Gastrocnemius medialis (tissue), 4 donors: ENCODE data around the gene F8. TPM values are rescaled to one million over a fixed set of nuclear protein-coding genes. Genes with fewer than 3 reads are reported as not detected.

ENCODE experiments used
- ATAC-seq, 2 donors: fragments of 150-250 bp; one replicate each; pipeline ENCODE4 v1.9.1; 2016
- DNase-seq, 2 donors: peaks; one replicate each; pipeline ENCODE4 v3.0.0-alpha.2; 2019
- H3K27ac ChIP-seq, 4 donors: fragments of 200-600 bp; sonication (generic); 1 replicate in 1 of 4; 2 replicates in 3 of 4; pipeline ENCODE4 v1.5.1; 2016 to 2018; ENCODE audit warnings: mild to moderate bottlenecking in 2 of 4, moderate library complexity in 1 of 4
- H3K27me3 ChIP-seq, 3 donors: fragments of 200-600 bp; sonication (generic) in 2 of 3; 1 replicate in 1 of 3; 2 replicates in 2 of 3; pipeline versions ENCODE4 v1.5.1 to v1.6.0; 2016 to 2019; ENCODE audit warnings: mild to moderate bottlenecking in 1 of 3, moderate library complexity in 1 of 3
- H3K36me3 ChIP-seq, 2 donors: fragments of 200-600 bp; sonication (generic) in 1 of 2; one replicate each; pipeline ENCODE4 v1.5.1; 2017 to 2018
- H3K4me1 ChIP-seq, 2 donors: fragments of 200-600 bp; sonication (generic) in 1 of 2; one replicate each; pipeline ENCODE4 v1.5.1; 2016 to 2017; ENCODE audit warnings: mild to moderate bottlenecking in 2 of 2
- H3K4me3 ChIP-seq, 4 donors: fragments of 200-600 bp; sonication (generic) in 3 of 4; 1 replicate in 1 of 4; 2 replicates in 3 of 4; pipeline ENCODE4 v1.5.1; 2016 to 2019; ENCODE audit warnings: mild to moderate bottlenecking in 2 of 4
- H3K9me3 ChIP-seq, 3 donors: fragments of 200-600 bp; sonication (generic) in 2 of 3; 1 replicate in 1 of 3; 2 replicates in 2 of 3; pipeline ENCODE4 v1.5.1; 2016 to 2019
- POLR2A ChIP-seq, 2 donors: fragments of 450-650 bp; IDR thresholded peaks; one replicate each; pipeline ENCODE4 v1.6.1; 2017; ENCODE audit warnings: antibody characterized with exemption in 2 of 2, mild to moderate bottlenecking in 2 of 2, moderate library complexity in 2 of 2
- in situ Hi-C, 4 donors: fragments of 200-750 bp; cut with MboI; loops; one replicate each; pipeline versions ENCODE4 v1.15.0 to v1.8.0; 2017; ENCODE audit warnings: low sequenced_read_pairs in 4 of 4
- intact Hi-C: fragments of 100-400 bp; cut with DNase I; formaldehyde crosslinking; loops from one replicate; pipeline ENCODE4 v1.15.1; 2023; ENCODE audit warnings: low total_unique reads
- total RNA-seq, 4 donors: library from RNA; depleted of rRNA; stranded (reverse); fragments of >200 nt; gene quantifications; one replicate each; pipeline versions ENCODE4 v1.1.0 to v1.2.3, GENCODE V29; 2016
- TF ChIP-seq, protein P1 (sequence below), 5 experiments: fragments of 450-650 bp in 3 of 5; fragments of 200-600 bp in 2 of 5; sonication (generic) in 2 of 5; IDR thresholded peaks in 4 of 5; conservative IDR thresholded peaks in 1 of 5; 1 replicate in 4 of 5; 2 replicates in 1 of 5; pipeline ENCODE4 v1.5.1; 2016 to 2019; ENCODE audit warnings: antibody characterized with exemption in 5 of 5, mild to moderate bottlenecking in 3 of 5, moderate library complexity in 3 of 5

Gene F8
- total RNA-seq, 4 donors from 2014 or later, result 23.3 to 33.7 (median 28.2) TPM

DNA sequence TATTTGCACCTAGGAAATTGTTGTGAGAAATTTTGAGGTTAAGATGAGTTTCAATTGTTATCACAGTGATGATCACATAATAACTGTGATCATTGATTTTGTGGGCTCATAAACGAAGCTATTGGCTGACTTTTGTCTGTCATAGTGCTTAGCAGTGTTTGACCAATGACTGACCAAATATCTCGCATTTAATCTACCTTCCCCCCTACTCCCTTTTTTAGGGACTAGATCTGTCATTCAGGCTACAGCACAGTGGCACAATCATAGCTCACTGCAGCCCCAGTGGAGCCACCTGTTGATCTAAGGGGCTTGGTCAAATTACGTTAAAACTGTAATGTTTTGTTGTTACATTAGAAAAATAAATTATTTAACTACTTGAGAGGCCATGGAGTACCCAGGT, 5.6 kb upstream of the F8 start:
- in situ Hi-C loops (no loop called here), intact Hi-C loops (loop anchor here (5.0 kb wide), 2 partner anchors 44 to 46 kb away; partner anchors contain the start of genes BRCC3, CMC4 and MTCP1)
- Histone ChIP-seq H3K27me3 (no peaks in the 10 kb centered on the region), H3K27ac (peak overlapping the region; percentile 88 to 98 (median 94)), H3K4me1 (peaks cover 3 to 16% of the 10 kb centered on the region in 2 donors), H3K4me3 (peak overlapping the region; percentile 61 to 72 (median 64)), H3K36me3 (no peaks in the 10 kb centered on the region), H3K9me3 (no peaks in the 10 kb centered on the region)
- no peak for DNase-seq
- TF ChIP-seq, protein P1, sequence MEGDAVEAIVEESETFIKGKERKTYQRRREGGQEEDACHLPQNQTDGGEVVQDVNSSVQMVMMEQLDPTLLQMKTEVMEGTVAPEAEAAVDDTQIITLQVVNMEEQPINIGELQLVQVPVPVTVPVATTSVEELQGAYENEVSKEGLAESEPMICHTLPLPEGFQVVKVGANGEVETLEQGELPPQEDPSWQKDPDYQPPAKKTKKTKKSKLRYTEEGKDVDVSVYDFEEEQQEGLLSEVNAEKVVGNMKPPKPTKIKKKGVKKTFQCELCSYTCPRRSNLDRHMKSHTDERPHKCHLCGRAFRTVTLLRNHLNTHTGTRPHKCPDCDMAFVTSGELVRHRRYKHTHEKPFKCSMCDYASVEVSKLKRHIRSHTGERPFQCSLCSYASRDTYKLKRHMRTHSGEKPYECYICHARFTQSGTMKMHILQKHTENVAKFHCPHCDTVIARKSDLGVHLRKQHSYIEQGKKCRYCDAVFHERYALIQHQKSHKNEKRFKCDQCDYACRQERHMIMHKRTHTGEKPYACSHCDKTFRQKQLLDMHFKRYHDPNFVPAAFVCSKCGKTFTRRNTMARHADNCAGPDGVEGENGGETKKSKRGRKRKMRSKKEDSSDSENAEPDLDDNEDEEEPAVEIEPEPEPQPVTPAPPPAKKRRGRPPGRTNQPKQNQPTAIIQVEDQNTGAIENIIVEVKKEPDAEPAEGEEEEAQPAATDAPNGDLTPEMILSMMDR (IDR thresholded peaks at IDR 0.05 in 4 of 5, conservative IDR thresholded peaks at IDR 0.05 in 1 of 5), result no peak
- TF ChIP-seq POLR2A (IDR thresholded peaks at IDR 0.05), result no peak
- no peak for ATAC-seq

DNA sequence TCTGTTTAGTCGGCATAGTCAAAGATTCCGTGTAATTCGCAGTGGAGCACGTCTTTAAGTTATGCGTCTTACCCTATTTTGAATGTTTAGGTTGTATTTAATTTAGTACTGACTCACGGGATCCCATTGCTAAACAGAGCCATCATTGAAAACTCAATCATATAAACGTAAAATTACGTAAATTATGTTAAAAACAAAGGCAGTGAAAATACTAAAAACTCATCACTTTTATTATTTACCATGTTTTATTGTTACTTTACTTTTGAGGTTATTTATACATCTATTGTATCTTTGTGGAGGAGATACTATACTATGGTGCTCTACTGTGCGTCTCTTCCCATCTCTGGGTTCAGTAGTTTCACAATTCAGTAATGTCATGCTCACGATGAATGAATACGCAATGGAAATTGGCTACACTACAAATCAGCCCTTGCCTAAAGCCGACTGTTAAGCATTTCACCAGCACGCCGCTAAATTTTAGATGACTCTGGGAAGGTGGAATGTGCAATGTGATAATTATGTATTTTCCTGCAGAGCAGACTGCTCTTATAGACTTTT, 5.1 kb upstream of the F8 start:
- H3K36me3 ChIP-seq, result no peaks in the 10 kb centered on the region
- H3K9me3 ChIP-seq, result no peaks in the 10 kb centered on the region
- peak overlapping the region; percentile 88 to 98 (median 94) for H3K27ac ChIP-seq
- DNase-seq (peak; percentile 15 to 36), ATAC-seq (peak; percentile 79 to 80)
- H3K4me3 ChIP-seq, result peak overlapping the region; percentile 61 to 72 (median 64)
- in situ Hi-C loops, result no loop called here
- intact Hi-C loops, result loop anchor here (2.0 to 5.0 kb wide), 4 partner anchors 21 to 45 kb away; partner anchors contain the start of genes BRCC3, CMC4 and MTCP1
- TF ChIP-seq, protein P1 (IDR thresholded peaks at IDR 0.05 in 4 of 5, conservative IDR thresholded peaks at IDR 0.05 in 1 of 5), result no peak
- peak; percentile 76 to 79 for TF ChIP-seq POLR2A (IDR thresholded peaks at IDR 0.05)
- peaks cover 3 to 16% of the 10 kb centered on the region in 2 donors for H3K4me1 ChIP-seq
- no peaks in the 10 kb centered on the region for H3K27me3 ChIP-seq

DNA sequence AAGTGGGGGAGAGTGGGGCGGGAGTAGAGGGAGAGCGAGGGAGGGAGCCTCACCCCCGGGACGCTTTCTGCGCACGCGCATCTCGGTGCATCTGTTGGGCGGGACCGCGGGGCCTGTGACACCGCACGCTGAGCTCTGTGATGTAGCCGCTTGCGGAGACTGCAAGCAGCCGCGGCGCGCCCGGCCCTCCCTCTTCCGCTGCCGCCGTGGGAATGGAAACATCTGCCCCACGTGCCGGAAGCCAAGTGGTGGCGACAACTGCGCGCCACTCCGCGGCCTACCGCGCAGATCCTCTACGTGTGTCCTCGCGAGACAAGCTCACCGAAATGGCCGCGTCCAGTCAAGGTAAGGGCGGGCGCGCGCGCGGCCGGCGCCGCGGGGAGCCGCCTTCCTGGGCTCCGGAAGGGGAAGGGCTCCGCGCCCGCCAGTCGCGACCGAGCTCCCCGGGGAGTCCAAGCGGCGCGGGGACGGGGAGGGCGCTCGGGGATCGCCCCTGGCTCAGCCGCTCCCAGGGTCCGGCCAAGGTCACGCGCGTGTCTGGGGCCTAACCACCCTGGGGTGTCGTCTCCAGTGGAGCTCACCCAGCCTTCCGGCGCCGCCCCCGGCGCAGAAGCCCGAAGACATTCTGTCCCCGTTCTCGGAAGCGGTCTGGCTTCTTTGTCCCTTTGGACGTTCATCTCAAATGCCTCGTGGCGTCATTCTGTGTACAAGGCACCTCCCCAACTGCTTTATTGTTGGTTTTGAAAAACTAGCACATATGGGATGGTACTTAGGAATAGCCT, 4.4 kb upstream of the F8 start, which contains the start of gene FUNDC2:
Gene FUNDC2 (plus strand): TSS at position 118 of the 782 bp plus-strand sequence. CDS start 95 bp downstream, at position 213.
- DNase-seq, result peak; percentile 89 to 95
- H3K27me3 ChIP-seq, result no peaks in the 10 kb centered on the region
- peak within 1 kb of the TSS; percentile 88 to 98 (median 94) for H3K27ac ChIP-seq
- no peaks in the 10 kb centered on the region for H3K9me3 ChIP-seq
- ATAC-seq, result peak; percentile 80 to 83
- in situ Hi-C loops, result no loop called here
- peaks cover 3 to 16% of the 10 kb centered on the region in 2 donors for H3K4me1 ChIP-seq
- H3K4me3 ChIP-seq, result peak within 1 kb of the TSS; percentile 61 to 72 (median 64)
- TF ChIP-seq, protein P1 (IDR thresholded peaks at IDR 0.05 in 4 of 5, conservative IDR thresholded peaks at IDR 0.05 in 1 of 5), result no peak
- TF ChIP-seq POLR2A (IDR thresholded peaks at IDR 0.05), result peak; percentile 74
- intact Hi-C loops, result loop anchor here (2.0 to 5.0 kb wide), 4 partner anchors 22 to 45 kb away; partner anchors contain the start of genes BRCC3, CMC4 and MTCP1
- H3K36me3 ChIP-seq, result no peaks in the 10 kb centered on the region

DNA sequence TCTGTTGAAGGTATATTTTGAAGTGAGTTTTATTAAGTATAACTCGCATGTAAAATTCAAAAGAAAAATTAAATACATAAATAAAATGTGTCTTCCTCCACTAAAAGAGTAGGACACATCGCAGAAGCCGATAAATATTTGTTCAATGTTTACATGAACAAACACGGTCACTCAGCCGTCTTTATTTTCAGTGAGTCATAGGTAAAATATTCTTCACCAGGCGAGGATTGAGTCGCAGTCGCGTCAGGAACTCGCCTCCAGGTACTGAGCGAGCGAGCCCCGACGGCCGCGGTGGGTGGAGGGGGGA, 3.9 kb upstream of the F8 start:
- in situ Hi-C loops (no loop called here), intact Hi-C loops (loop anchor here (2.0 to 5.0 kb wide), 4 partner anchors 22 to 46 kb away; partner anchors contain the start of genes BRCC3, CMC4 and MTCP1)
- Histone ChIP-seq H3K27ac (peak overlapping the region; percentile 88 to 98 (median 94)), H3K9me3 (no peaks in the 10 kb centered on the region), H3K4me1 (peaks cover 3 to 16% of the 10 kb centered on the region in 2 donors), H3K27me3 (no peaks in the 10 kb centered on the region), H3K4me3 (peak overlapping the region; percentile 59 to 65 (median 62)), H3K36me3 (no peaks in the 10 kb centered on the region)
- ATAC-seq (no peak), DNase-seq (no peak)
- no peak for TF ChIP-seq POLR2A (IDR thresholded peaks at IDR 0.05)
- TF ChIP-seq, protein P1 (IDR thresholded peaks at IDR 0.05 in 4 of 5, conservative IDR thresholded peaks at IDR 0.05 in 1 of 5), result no peak
